Globus pallidus (tissue), 1 donor: ENCODE measurements around the gene HRK.

Experiments
- DNase-seq: peaks from one replicate; pipeline ENCODE4 v3.0.0-alpha.2; 2015; ENCODE audit warnings: low spot score

The HRK gene

DNA sequence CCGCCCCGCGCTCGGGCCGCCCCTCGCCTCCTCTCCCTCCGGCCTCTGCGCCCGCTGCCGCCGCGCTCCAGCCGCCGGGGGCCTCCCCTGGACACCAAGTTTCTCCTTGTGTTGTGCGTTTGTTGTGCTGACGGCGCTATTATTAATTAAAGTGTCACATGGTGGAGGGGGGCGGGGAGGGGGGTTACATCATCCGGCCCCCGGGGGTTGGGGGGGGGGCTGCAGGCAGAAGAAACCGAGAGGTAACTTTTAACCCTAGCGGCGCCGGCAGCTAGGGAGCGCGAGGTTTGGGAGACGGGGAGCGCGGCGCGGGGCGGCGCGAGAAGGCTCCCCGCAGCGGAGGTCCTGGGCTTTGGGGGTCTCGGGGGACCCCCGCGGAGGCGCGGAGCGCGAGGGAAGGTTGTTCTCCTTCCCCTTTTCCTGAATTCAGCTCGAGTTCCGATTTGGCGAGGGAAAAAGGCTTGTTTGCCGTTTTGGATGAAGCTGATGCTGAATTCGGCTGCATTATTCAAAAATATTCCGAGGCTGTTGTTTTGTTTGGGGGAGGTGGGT, at the start of gene HRK:
TSS of gene HRK (minus strand) at position 117 of the 552 bp plus-strand sequence. CDS start 134 bp downstream, outside the sequence.
- DNase-seq, result no peak

DNA sequence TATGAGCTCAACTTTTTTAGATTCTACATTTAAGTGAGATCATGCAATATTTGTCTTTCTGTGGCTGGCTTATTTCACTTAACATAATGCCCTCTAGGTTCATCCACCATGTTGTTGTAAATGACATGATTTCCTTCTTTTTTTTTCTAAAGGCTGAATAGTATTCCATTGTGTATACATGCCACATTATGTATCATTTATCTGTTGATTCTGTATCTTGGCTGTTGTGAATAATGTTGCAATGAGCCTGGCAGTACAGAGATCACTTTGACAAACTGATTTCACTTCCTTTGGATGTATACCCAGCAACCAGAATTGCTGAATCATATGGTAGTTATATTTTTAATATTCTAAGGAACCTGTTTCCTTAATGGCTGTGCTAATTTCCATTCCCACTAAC, 48.6 kb upstream of the HRK start:
- DNase-seq, result no peak

DNA sequence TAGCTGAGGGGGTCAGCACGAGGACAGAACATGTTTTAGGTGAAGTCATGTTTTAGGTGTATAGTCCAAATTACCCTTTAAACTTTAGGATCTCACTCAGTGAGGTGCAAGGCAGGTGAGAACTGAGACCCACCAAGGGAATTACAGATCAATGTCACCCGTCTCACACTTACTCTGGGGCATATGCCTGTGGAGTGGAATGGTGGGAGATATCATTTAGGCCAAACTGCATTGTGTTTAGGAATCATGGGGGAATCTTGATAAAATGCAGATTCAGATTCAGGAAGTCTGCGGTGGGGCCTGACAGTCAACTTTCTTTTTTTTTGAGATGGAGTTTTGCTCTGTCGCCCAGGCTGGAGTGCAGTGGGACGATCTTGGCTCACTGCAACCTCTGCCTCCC, 47.3 kb upstream of the HRK start:
- no peak for DNase-seq

DNA sequence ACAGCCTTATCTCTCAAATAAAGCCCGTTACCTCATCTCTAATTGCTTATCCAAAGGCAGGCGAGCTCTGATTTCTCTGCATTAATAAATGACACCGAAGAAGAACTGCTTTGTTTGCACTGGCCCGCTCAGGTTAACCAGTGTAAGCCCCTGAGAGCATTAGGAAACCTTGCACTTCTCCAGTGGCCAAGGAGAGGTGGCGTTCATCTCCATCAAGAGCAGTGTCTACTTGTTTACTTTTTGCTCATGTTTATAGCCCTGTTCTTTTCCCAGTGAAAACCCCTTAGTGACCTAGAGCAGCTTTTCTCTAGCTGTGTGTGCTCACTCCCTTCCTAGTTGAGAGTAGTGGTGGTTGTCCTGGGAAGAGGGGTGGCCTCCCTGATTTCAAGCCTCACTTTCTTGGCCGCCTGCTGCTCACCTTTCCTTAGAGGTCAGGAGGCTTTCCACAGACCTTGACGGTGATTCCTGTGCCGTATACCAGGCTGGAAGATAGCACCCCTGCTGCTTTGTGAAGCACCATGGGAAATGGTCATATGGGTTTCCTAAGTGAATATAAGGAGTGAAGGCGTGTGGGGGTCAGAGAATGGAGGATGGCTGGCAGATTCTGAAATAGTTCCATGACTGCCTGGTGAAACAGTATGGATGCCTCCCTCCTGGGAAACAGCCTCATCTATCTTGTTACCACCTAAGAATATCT, 46.2 kb upstream of the HRK start:
- DNase-seq, result no peak

DNA sequence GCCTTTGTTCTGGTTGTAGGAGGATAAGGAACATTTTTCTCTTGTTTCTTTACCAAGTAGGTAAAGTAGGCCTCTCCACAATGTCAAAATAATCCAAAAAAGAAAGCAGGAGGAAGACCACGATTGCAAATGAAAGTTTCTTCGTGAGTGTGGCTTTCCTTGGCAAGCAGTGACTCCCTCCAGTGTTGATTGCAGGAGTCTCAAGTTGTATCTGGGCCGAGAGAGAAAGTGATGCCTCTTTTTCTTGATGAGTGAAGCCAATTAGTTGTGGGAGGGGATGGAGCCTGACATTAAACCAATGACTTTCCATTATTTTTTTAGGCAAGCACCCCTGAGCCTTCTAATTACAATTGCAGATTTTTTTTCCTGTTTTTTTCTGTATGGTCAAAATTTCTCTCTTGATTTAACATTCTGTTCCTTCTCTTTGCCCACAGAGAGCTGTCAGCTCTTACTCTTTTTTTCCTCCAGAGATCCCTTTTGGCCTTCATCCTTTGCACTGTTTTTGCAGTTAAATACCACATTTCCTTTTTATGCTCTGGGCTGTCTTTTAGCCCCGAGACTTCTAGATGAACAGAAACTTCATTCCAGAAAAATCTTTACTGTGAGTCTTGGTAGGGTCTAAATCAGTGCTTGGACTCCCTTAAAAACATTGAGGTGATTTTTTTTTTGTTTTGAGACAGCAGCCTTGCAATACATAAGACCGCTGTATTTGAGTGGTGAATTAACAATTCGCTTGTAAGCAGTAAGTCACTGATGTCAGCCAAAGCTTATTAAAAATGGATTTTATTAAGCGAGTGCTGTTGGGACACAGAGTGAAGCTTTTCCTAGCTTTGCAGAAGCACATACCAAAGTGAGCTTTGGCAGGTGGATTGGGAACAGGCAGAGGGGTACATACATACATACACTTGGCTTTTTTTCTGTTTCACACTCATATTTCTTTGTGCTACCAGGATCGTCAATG, 45.3 kb upstream of the HRK start:
- no peak for DNase-seq

DNA sequence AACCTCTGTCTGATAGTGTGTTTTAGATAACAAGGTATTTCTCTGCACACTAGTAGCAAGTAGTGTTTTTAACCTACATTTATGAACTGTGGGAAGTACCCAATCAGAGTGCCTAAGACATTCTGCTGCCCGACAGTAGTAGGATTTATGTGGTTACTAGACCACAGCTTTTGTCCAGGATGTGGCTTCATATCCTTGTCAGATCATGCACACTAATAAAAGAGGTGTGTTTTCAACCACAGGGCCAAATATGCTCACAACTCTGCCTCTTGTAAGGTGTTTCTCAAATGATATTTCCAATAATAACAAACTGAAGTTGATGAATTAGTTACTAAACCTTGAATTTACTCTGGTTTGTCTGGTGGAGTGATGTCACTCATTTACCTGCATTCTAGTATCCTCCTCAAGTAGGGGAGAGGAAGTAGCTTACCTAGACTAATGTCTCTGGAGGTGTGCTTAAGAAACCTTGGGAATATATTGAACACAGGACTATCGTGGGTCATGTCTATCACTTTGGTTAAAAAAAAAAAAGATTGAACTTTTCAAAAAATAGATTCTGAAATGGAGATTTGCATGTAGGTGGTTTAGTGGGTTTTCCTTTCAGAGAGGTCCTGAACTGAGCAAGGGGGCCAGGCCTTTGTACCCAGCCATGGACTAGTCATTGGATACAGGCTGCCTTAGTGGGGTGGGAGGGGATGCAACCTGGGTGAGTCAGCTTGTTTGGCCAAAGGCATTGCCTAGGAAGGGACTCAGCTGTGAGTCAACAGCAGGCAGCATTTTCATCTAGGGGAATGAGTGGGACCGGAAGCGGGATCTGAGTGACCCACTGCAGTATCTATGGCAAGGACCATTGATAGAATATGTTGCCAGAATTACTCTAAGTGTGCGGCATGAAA, 43.6 kb upstream of the HRK start:
- no peak for DNase-seq

DNA sequence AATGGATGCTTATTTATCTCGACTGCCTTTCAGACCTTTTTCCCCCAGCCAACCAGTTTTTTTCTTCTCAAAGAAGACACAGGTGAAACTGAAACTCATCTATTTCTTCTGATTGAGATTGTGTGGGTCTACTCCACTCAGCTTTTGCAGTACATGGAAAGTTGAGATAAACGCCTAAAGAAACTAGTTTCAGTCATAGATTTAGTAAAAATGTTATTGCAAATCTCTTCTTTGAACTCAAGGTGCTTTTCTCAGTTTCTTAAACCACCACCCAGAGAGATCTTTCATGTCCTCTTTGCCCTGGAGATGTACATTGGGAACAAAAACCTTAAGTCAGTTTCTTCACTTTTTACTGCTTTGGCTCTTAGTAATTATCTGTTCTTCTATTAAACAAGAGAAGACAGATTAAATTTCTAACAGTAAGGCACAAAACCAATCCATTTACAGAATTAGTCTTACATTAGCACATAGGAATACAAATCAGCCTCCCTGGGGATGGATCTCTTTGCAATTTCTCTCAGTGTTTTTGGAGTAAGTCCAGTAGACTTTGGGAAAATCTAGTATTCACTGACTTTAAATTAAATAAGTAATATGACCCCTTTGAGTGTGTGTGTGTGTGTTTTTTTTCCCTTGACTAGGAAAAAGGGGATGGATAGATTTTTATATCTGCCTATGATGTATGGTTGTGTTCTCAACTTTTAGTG, 41.1 kb upstream of the HRK start:
- DNase-seq, result no peak

DNA sequence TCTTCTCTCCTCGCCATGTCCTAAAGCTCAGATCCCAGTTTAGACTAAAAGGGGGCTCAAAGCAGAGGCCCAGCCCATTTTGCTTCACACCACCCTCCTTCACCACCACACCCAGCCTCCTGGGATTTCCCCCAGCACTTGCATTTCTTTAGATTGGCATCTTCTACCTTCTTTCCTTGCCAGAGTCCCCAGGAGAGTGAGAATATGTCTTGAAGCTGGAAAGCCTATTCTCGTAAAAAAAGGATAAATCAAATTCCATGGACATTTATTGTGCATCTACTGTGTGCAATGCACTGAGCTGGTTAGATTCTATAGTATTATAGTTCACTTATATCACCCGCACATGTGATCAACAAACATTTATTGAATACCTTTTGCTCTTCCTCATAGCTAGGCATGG, 39.7 kb upstream of the HRK start:
- no peak for DNase-seq

DNA sequence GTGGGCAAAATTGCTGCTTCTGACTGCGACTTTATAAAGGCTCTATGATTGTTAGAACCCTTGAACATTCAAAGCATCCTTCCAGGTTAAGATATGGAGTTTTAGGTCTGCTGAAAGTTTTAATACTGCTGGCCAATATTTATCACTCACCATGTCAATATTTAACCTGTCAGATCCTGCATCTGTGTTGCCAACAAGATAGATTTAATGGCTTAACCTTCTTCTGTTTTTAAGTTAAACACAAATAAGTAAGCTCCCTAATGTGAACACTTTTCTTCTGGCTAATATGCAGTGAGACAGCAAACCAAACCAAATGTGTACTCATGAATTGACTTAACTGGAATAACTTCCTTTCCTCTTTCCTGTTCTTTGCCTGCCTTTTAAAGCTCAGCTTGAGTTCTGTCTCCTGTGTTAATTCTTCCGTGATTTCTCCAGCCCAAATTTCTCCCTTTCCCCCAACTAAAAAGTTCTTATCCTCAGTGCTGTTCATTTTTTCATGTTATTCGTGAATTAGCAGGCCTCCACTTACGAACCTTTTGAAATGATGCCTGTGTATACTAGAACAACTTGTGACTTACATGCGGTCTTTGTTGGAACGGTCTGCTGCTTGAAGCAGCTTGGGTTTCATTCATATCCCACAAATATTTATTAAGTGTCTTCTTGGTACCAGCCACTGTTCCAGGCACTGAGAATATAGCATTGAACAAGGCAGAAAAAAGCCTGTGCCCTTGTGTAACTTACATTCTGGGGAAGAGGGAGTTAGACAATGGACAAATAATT, 38.7 kb upstream of the HRK start:
- no peak for DNase-seq

DNA sequence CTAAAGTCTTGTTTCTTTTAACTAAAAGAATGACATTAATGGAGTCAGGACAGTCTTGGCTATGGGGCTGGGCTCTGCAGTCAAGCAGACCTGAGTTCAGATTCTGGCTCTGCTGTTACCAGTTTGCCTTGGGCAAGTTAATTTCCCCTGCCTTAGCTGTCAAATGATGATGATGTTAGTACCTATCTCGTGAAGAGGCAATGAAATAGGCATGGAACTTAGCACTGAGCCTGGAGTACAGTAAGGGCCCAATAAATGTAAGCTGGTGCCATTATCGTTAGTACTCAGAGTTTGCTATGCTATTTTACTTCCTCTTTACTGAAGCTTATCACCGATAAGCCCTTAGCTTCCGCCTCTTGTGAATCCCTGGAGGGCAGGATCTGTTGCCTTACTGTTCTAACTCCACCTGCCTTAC, 38.0 kb upstream of the HRK start:
- DNase-seq, result no peak

DNA sequence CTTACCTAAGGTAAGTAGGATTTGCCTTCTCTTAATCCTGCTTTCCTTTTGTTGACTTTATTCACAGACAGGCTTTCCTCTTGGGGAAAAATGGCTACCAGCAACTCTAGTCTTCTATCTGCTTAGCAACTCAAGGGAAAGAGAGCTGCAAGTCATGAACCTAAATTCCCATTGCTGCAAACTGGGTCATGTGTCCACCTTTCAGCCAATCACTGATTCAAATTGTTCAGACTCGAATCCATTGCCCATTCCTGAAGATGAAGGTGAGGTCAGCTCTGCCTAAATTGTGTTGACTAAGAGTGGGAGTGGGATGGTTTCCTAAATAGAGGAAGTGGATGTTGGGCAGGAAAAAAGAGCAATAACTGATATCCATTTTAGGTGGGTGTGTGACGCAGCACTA, 37.2 kb upstream of the HRK start:
- no peak for DNase-seq

DNA sequence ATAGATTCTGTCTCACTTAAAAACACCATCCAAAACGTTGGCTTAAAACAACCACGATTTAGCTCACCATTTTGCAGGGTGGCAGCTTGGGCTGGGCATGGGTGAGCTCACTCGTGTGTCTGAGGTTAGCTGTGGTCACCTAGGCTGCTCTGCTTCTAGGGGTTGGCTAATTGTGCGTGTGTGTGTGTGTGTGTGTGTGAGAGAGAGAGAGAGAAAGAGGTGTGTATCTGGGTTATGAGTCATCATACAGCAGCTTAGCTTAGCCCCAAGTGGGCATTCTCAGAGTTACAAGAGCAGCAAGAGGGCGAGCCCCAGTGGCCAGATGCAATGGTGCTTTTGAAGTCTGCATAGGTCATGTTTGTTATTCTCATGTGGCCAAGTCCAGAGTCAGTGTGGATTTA, 35.5 kb upstream of the HRK start:
- DNase-seq, result no peak

DNA sequence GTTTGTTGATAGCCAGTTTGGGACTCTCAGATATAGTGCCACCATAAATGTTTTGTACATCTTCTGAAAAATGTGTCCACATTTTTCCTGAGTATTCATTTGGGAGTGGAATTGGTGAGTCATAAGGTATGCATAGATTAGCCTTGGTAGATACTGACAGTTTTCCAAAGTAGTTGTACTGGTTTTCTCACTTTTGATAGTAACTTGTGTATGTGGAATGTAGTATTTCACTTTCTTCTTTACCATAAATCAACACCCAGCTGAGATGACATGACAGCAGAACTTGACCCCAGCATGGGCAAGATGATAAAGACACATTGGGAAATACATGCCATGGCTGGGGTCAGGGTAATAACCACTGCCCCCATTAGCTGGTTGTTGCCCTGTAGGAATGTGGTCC, 34.9 kb upstream of the HRK start:
- no peak for DNase-seq

DNA sequence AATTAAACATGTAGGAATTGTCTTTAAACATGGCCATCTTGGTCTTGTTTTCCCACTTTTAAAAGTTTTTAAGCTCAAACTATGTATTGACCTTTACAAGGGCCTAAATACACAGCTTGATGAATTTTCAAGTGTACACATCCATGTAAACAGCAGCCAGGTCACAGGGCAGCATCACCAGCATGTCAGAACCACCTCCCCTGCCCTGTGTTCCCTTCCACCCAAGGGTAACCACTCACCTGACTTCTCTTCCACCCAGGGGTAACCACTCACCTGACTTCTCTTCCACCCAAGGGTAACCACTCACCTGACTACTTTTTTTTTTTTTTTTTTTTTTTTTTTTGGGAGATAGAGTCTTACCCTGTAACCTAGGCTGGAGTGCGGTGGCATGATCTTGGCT, 34.1 kb upstream of the HRK start:
- DNase-seq, result no peak

DNA sequence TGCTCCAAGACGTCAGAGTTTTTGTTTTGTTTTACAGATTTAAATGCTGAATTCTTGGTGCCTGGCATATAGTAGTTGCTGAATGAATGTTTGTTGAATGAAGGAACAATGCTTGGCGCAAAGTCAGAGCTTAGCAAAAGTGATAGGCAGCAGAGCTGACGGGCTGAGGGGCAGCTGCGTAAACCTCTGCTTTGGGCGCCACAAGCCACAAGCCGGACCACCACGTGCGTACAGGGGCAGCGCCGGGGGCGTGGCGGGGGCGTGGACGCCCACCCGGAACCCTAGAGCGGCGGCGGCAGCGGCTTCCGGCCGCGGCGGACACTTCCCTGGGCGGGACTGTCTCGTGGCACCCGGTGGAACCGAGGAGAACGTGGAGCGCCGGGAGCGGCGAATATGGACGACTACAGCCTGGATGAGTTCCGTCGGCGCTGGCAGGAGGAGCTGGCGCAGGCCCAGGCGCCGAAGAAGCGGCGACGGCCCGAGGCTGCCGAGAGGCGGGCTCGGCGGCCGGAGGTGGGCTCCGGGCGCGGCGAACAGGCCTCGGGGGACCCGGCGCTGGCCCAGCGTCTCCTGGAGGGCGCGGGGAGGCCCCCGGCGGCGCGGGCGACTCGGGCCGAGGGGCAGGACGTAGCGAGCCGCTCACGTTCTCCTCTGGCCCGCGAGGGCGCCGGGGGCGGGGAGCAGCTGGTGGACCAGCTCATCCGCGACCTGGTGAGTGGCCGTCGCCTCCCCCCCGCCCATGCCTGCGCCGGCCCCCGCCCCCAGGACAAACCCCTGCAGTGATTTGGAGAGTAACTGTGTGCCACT, 29.6 kb upstream of the HRK start, which contains the start of gene FBXW8:
TSS of gene FBXW8 (plus strand) at position 306 of the 807 bp plus-strand sequence. CDS start at position 394, 88 bp downstream.
- DNase-seq, result no peak

DNA sequence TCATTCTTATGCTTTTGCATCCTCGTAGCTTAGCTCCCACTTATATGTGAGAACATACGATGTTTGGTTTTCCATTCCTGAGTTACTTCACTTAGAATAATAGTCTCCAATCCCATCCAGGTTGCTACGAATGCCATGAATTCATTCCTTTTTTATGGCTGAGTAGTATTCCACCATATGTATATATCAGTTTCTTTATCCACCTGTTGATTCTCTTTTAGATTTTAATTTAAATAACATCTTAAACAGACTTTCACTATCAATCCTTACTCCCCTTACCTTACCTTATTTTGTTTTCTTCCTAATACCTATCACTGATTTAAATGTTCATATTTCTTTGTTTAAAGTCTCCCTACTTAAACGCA, 29.0 kb upstream of the HRK start:
- DNase-seq, result no peak

DNA sequence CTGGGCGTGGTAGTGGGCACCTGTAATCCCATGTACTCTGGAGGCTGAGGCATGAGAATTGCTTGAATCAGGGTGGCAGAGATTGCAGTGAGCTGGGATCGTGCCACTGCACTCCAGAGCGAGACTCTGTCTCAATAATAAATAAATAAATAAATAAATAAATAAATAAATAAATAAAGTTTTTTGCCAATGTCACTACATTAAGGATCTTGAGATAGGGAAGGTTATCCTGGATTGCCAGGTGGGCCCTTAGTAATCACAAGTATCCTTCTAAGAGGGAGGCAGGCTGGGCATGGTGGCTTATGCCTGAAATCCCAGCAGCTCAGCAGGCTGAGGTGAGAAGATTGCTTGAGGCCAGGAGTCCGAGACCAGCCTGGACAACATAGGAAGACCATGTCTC, 25.0 kb upstream of the HRK start:
- no peak for DNase-seq

DNA sequence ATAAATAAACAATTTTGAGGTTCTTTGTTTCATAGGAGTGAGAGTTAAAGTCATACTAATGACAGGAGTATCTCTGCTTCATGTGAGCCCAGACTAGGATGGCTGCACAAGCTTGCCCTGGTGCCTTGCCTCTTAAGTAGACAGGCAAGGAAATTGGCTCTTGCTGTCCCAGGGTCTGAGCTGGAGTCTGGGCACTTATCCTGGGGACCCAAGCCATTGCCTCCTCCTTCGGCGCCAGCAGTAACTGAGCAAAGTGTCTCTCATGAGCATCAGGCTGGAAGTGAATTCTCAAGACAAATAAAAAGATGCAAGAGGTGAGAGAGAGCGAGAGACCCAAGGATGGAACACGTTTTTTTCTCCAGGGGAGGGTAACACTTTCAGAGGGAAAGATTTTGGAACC, 22.6 kb upstream of the HRK start:
- DNase-seq, result no peak

DNA sequence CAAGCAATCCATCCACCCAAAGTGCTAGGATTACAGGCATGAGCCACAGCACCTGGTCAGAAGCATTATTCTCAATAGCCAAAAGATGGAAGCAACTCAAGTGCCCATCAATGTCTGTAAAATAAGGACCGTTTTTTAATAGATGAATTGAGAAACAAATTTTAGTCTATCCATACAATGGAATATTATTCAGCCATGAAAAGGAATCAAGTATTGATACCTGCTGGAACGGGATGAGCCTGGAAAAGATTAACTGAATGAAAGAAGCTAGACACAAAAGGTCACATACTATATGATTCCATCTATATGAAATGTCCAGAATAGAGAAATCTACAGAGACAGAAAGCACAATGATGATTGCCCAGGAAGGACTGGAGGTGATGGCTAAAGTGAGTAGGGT, 20.4 kb upstream of the HRK start:
- no peak for DNase-seq

DNA sequence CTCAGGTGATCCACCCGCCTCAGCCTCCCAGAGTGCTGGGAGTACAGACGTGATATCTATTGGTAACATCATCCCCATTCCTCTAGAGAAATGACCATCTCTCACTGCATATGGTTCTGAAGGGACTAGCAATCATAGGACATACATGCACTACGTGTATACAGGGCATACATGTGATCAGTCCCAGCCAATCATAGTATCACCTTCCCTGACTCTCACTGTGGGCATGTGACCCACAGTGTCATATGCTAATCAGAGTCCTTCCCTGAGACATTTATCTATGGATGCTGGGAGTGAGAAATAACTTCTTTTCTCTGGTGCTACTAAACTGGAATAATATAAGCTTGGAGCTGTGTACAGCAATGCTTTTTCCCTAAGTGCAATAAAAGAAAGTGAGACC, 17.4 kb upstream of the HRK start:
- no peak for DNase-seq
